ENCODE results near the gene PRDM16. TPM values are rescaled to one million over a fixed set of nuclear protein-coding genes. Genes with fewer than 3 reads are reported as not detected.

PRDM16 gene
- polyA plus RNA-seq, 1 donor (not counting 4 experiments of a cell fraction or from before 2014, with no cell fraction given), result 0.05 TPM

DNA sequence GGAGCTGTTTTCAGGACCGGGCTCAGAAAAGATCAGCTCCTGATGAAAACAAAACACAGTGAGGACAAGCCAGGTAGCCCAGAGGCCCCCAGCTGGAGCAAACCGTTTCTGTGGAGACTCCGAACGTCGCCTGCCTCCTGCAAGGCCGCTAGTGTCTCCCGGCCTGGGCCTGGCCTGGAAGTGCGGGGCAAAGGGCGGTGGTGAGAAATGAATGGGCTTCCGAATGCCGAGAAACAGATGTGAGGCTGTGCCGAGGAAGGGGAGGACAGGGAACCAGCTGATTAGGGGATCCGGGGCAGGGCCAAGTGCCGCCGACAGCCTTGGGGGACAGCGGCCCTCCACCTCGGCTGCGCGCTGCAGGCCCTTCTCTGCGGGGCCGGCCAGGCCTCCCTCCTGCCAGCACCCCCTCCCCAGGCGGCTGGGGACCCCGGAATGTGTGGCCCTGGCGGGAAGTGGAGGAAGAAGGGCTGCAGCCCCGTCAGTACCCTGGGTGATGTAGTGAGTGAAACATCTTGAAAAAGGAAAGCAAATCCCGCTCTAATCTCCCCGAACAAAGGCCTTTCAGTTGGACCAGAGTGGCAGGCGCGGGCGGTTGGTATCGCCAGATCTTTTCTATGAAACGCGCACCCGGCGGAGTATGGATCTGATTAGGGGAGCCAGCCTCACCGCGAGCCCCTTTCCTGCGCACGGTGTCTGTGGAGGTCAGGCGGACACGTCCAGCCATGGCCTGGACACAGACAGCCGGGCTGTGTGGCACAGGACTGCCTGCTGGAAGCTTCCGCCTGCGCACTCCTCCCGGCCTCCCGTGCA lies 52.6 kb downstream of the PRDM16 start:
- Histone ChIP-seq H2AFZ (ENCODE audit: control insufficient read depth, low read length) (no peak overlapping the region), H3K79me2 (ENCODE audit: control insufficient read depth, insufficient read depth, low read length) (no peaks in the 10 kb centered on the region), H3K4me1 (ENCODE audit: control insufficient read depth, extremely low read depth, insufficient read depth, low read length) (no peaks in the 10 kb centered on the region), H3K9me3 (ENCODE audit: control insufficient read depth, low read depth, low read length) (peaks cover 3% of the 10 kb centered on the region), H3K27me3 (ENCODE audit: control insufficient read depth, extremely low read depth, insufficient read depth, low read length) (no peaks in the 10 kb centered on the region), H4K20me1 (ENCODE audit: control insufficient read depth, extremely low read depth, insufficient read depth, low read length) (no peaks in the 10 kb centered on the region), H3K4me2 (ENCODE audit: control insufficient read depth, extremely low read depth, insufficient read depth, low read depth, low read length) (no peak overlapping the region), H3K27ac (ENCODE audit: control insufficient read depth, insufficient read depth, low read length) (no peak overlapping the region), H3K9ac (ENCODE audit: control insufficient read depth, extremely low read depth, insufficient read depth, low read length) (no peak overlapping the region), H3K4me3 (ENCODE audit: control insufficient read depth in 2 of 3, extremely low read depth in 1 of 3, insufficient read depth in 2 of 3, low read depth in 1 of 3, low read length in 3 of 3) (no peak overlapping the region), H3K9me1 (ENCODE audit: control insufficient read depth, extremely low read depth, insufficient read depth, low read length) (no peaks in the 10 kb centered on the region), H3K36me3 (ENCODE audit: control insufficient read depth in 2 of 2, extremely low read depth in 1 of 2, insufficient read depth in 2 of 2, low read length in 2 of 2) (no peaks in the 10 kb centered on the region)
- DNase-seq (ENCODE audit: low read depth, low spot score) (no peak), FAIRE-seq (no peak)
- no peak for TF ChIP-seq EZH2 (IDR thresholded peaks at IDR 0.05; ENCODE audit: low read length)
- TF ChIP-seq, protein P1, sequence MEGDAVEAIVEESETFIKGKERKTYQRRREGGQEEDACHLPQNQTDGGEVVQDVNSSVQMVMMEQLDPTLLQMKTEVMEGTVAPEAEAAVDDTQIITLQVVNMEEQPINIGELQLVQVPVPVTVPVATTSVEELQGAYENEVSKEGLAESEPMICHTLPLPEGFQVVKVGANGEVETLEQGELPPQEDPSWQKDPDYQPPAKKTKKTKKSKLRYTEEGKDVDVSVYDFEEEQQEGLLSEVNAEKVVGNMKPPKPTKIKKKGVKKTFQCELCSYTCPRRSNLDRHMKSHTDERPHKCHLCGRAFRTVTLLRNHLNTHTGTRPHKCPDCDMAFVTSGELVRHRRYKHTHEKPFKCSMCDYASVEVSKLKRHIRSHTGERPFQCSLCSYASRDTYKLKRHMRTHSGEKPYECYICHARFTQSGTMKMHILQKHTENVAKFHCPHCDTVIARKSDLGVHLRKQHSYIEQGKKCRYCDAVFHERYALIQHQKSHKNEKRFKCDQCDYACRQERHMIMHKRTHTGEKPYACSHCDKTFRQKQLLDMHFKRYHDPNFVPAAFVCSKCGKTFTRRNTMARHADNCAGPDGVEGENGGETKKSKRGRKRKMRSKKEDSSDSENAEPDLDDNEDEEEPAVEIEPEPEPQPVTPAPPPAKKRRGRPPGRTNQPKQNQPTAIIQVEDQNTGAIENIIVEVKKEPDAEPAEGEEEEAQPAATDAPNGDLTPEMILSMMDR (optimal IDR thresholded peaks at IDR 0.05 in 1 of 3, IDR thresholded peaks at IDR 0.05 in 1 of 3, conservative IDR thresholded peaks at IDR 0.05 in 1 of 3; ENCODE audit: extremely low read depth in 1 of 3, insufficient read depth in 2 of 3, low read length in 3 of 3), result no peak
- dilution Hi-C loops (cut with MboI; ENCODE audit: extremely low pct_ligation_motif_present, low sequenced_read_pairs), result no loop called here

DNA sequence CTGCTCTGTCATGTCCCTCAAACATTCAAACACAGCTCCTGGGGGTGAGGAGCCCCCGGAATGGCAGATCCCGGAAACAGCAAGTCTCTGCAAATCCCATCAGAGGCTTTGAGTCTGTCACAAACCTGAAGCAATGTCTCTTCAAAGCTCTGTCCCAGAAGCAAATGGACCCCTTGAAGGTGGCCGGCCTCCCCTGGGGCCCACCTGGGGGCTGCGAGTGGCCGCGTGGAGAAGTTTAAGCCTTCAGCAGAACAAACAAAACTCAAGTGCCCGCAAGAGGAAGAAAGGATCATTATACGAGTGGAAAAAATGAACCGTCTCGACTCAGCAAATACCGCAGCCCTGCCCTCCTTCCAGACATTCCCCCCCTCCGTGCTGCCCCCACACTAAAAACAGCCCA lies 53.3 kb downstream of the PRDM16 start:
- Histone ChIP-seq H3K36me3 (ENCODE audit: control insufficient read depth in 2 of 2, extremely low read depth in 1 of 2, insufficient read depth in 2 of 2, low read length in 2 of 2) (no peaks in the 10 kb centered on the region), H3K9me1 (ENCODE audit: control insufficient read depth, extremely low read depth, insufficient read depth, low read length) (no peaks in the 10 kb centered on the region), H3K27me3 (ENCODE audit: control insufficient read depth, extremely low read depth, insufficient read depth, low read length) (no peaks in the 10 kb centered on the region), H3K27ac (ENCODE audit: control insufficient read depth, insufficient read depth, low read length) (no peak overlapping the region), H3K9me3 (ENCODE audit: control insufficient read depth, low read depth, low read length) (peaks cover 3% of the 10 kb centered on the region), H4K20me1 (ENCODE audit: control insufficient read depth, extremely low read depth, insufficient read depth, low read length) (no peaks in the 10 kb centered on the region), H2AFZ (ENCODE audit: control insufficient read depth, low read length) (no peak overlapping the region), H3K4me1 (ENCODE audit: control insufficient read depth, extremely low read depth, insufficient read depth, low read length) (no peaks in the 10 kb centered on the region), H3K4me3 (ENCODE audit: control insufficient read depth in 2 of 3, extremely low read depth in 1 of 3, insufficient read depth in 2 of 3, low read depth in 1 of 3, low read length in 3 of 3) (no peak overlapping the region), H3K79me2 (ENCODE audit: control insufficient read depth, insufficient read depth, low read length) (no peaks in the 10 kb centered on the region), H3K9ac (ENCODE audit: control insufficient read depth, extremely low read depth, insufficient read depth, low read length) (no peak overlapping the region), H3K4me2 (ENCODE audit: control insufficient read depth, extremely low read depth, insufficient read depth, low read depth, low read length) (no peak overlapping the region)
- no peak for TF ChIP-seq EZH2 (IDR thresholded peaks at IDR 0.05; ENCODE audit: low read length)
- TF ChIP-seq, protein P1 (optimal IDR thresholded peaks at IDR 0.05 in 1 of 3, IDR thresholded peaks at IDR 0.05 in 1 of 3, conservative IDR thresholded peaks at IDR 0.05 in 1 of 3; ENCODE audit: extremely low read depth in 1 of 3, insufficient read depth in 2 of 3, low read length in 3 of 3), result no peak
- no peak for DNase-seq (ENCODE audit: low read depth, low spot score)
- dilution Hi-C loops (cut with MboI; ENCODE audit: extremely low pct_ligation_motif_present, low sequenced_read_pairs), result no loop called here
- no peak for FAIRE-seq
